WERI-Rb-1 (cell line): Measurements from ENCODE around the gene TAF9.

Experiments
- DNase-seq: peaks from one replicate; pipeline ENCODE4 v3.0.0-alpha.2; 2020
- H3K27ac ChIP-seq: fragments of 250-450 bp; sonication (Bioruptor Pico); 2 replicates; pipeline ENCODE4 v1.5.1; 2020; ENCODE audit warnings: mild to moderate bottlenecking, moderate library complexity
- H3K27me3 ChIP-seq: fragments of 250-450 bp; sonication (Bioruptor Pico); 2 replicates; pipeline ENCODE4 v1.5.1; 2021; ENCODE audit warnings: mild to moderate bottlenecking, low read depth, moderate library complexity; ENCODE audit not compliant: insufficient read depth, severe bottlenecking
- H3K36me3 ChIP-seq: fragments of 250-450 bp; sonication (Bioruptor Pico); 2 replicates; pipeline ENCODE4 v1.5.1; 2020; ENCODE audit warnings: mild to moderate bottlenecking, moderate library complexity
- H3K4me3 ChIP-seq: 2 replicates; pipeline ENCODE4 v1.5.1; 2011; ENCODE audit warnings: low read depth, mild to moderate bottlenecking, control low read depth, low read length
- H3K9me3 ChIP-seq: fragments of 250-450 bp; sonication (Bioruptor Pico); 2 replicates; pipeline ENCODE4 v1.5.1; 2021; ENCODE audit warnings: mild to moderate bottlenecking, moderate library complexity; ENCODE audit not compliant: severe bottlenecking
- TF ChIP-seq, protein P1 (sequence below): IDR thresholded peaks from 2 replicates; pipeline ENCODE4 v1.5.1; 2011; ENCODE audit warnings: low read depth, mild to moderate bottlenecking, control low read depth, inconsistent platforms, low read length

The TAF9 gene

DNA sequence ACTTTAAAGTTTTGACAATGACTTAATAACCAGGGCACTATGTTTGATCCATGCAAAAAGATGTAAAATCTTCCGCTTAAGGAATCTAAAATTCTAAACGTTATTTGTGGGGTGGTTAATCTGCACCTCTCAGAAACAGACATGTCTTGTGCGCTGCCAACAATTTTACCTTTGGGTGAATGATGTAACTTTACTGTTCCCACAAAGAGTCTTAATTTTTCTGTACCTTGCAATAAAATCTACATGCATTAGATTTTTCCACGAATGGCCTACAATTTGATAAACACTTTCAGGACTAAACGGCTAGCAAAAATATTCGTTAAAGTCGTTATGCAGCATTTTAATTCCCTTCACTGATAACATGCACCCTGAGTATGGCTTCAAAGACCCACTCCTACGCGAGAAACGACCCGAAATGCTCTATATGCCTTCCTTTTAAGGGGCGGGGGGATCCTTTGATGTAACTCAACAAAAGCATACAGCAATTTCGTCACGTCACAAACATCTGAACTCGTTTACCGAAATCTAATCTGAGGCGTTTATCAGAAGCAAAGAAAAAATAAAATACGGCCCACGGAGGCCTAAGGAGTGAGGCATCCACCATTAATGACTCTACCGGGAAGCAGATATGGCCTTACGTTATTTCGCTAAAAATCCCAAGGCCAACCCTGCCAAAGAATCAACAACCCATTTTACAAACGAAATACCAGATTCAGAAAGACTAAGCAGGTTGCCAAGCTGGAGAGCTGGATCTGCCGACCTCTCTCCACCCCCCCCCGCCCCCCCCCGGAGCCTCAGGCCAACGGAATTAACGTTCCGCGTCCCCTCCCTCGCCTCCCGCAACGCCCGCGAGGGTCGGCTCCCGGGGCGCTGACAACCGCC, 621 bp downstream of the TAF9 start:
- H3K36me3 ChIP-seq = peaks cover 31% of the 10 kb centered on the region
- DNase-seq = no peak

DNA sequence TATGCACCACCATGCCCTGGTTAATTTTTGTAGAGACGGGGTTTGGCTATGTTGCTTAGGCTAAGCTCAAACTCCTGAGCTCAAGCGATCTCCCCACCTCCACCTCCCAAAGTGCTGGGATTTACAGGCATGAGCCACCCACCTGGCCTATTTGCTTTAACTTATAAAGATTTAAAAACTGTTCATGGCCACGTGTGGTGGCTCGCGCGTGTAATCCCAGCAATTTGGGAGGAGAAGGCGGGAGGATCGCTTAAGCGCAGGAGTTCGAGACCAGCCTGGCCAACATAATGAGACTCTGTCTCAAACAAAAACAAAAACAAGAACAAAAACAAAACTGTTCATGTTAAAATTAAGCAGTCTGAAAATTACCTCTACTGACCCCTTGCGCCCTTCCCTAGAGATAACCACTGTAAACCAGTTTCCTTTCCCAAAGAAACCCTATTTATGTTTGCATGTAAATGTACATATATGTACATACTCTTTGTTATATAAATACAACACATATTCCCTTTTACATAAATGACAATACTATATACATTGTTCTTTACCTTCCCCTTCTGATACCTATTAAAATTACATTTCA, 1.5 kb downstream of the TAF9 start:
- Histone ChIP-seq H3K27ac (no peak overlapping the region), H3K27me3 (no peaks in the 10 kb centered on the region), H3K4me3 (peak overlapping the region; percentile 91), H3K36me3 (peaks cover 38% of the 10 kb centered on the region), H3K9me3 (no peaks in the 10 kb centered on the region)
- TF ChIP-seq, protein P1, sequence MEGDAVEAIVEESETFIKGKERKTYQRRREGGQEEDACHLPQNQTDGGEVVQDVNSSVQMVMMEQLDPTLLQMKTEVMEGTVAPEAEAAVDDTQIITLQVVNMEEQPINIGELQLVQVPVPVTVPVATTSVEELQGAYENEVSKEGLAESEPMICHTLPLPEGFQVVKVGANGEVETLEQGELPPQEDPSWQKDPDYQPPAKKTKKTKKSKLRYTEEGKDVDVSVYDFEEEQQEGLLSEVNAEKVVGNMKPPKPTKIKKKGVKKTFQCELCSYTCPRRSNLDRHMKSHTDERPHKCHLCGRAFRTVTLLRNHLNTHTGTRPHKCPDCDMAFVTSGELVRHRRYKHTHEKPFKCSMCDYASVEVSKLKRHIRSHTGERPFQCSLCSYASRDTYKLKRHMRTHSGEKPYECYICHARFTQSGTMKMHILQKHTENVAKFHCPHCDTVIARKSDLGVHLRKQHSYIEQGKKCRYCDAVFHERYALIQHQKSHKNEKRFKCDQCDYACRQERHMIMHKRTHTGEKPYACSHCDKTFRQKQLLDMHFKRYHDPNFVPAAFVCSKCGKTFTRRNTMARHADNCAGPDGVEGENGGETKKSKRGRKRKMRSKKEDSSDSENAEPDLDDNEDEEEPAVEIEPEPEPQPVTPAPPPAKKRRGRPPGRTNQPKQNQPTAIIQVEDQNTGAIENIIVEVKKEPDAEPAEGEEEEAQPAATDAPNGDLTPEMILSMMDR = no peak
- no peak for DNase-seq

More for the DNA sequence above, 621 bp downstream of the TAF9 start:
- Histone ChIP-seq H3K27me3 (no peaks in the 10 kb centered on the region), H3K27ac (peak overlapping the region; percentile 100), H3K9me3 (no peaks in the 10 kb centered on the region), H3K4me3 (peak overlapping the region; percentile 91)
- TF ChIP-seq, protein P1 = no peak

DNA sequence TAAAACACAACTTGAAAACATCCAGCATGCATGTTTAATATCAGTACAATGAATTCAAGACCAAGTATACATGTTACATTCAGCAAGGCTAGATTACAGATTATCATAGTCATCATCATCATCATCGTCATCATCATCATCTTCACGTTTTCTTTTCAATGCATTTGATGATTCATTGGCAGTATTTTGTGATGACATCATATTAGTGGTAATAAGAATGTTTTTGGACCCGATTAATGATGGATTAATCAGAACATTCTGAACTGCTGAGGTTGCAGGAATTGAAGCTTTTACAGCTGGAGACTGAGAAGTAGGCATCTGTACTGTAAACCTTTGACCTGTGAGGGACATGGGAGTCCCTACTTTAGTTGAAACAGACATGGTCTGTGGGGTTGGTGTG, 4.5 kb downstream of the TAF9 start:
- Histone ChIP-seq H3K27me3 (no peaks in the 10 kb centered on the region), H3K4me3 (no peak overlapping the region), H3K9me3 (no peaks in the 10 kb centered on the region), H3K27ac (no peak overlapping the region), H3K36me3 (peaks cover 47% of the 10 kb centered on the region)
- TF ChIP-seq, protein P1 = no peak
- no peak for DNase-seq

DNA sequence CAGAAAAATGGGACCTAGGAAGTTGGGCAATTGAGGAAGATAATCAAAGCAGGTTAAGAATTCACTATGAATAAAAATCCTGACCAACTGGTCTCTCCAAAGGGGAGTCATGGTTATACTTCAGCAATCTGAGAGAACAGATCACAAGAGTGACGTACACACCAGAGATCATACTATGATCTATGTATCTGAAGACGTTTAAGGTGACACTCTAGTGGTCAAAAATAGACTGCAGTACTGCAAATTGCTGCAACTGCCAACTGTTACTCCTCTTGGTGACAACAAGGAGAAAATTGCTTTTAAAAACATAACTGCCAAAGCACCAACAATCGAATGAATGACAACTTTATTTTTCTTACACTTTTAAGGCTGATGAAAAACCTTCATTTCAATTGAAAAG, 4.9 kb downstream of the TAF9 start:
- H3K36me3 ChIP-seq = peaks cover 46% of the 10 kb centered on the region
- H3K27ac ChIP-seq = no peak overlapping the region
- TF ChIP-seq, protein P1 = peak; percentile 43; the same call in 1 of the 2 replicates
- DNase-seq = no peak
- no peaks in the 10 kb centered on the region for H3K9me3 ChIP-seq
- H3K4me3 ChIP-seq = no peak overlapping the region
- no peaks in the 10 kb centered on the region for H3K27me3 ChIP-seq

DNA sequence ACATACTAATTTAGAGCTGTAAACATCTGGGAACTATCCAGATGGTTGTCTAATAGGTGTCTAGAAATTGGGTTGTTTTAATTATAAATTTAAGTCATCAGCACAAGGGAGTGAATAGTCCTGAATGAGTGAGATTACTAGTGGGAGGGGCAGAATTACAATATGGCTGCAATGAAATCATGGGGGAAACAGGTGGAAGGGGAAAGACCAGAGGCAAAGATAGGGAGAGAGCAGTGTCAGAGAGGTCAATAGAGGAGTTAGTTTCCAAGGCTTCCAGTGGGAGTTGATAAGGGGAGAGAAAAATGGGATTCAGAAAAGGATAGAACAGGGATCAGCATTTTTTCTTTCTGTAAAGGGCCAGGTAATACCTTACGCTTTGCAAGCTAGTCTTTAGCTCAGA, 8.9 kb downstream of the TAF9 start:
- Histone ChIP-seq H3K27me3 (no peaks in the 10 kb centered on the region), H3K9me3 (no peaks in the 10 kb centered on the region), H3K4me3 (no peak overlapping the region), H3K27ac (no peak overlapping the region), H3K36me3 (peaks cover 37% of the 10 kb centered on the region)
- TF ChIP-seq, protein P1 = no peak
- DNase-seq = no peak
